ENCODE data around the gene ZNF516.

The ZNF516 gene

DNA sequence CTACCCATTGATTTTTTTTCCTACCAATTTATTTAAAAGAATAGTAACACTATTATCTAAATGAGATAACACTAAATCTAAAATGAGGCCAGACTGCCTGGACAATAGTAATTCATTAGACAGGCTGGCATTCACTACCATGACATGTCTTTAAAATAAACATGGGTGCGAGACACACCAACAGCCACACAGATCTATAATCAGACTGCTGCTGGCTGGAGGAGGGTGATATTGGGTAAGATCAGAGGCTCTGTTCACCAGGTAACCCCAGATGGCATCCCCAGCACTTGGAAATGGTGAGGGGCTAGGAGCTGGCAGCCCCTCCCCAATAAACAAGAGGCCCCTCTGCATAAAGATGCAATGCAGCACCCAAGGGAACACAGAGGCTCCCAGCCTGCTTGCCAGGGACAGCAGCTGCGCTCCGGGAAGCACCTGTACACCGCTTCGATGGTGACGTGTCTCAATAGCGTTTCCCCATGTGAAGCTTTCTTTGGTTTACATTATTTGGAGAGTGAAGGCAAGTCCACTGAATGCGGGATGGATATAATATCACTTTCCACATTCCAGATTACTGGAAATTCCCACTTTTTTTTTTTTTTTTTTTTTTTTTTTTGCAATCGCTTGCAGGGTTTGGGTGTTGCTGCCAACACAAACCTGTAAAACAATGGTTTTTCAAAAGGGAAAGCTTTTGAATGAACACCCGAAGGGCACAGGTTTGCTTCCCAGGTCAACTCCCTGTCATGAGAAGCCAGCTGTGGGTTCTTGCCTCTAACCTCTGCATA is 159.0 kb downstream of the ZNF516 start:
- no peak for FAIRE-seq

GRCh38 chr18:76328140-76328539 is 166.9 kb downstream of the ZNF516 start:
- no peak for FAIRE-seq

GRCh38 chr18:76323891-76324290 is 171.2 kb downstream of the ZNF516 start:
- FAIRE-seq, result no peak

GRCh38 chr18:76322686-76323085 is 172.4 kb downstream of the ZNF516 start:
- FAIRE-seq, result no peak

DNA sequence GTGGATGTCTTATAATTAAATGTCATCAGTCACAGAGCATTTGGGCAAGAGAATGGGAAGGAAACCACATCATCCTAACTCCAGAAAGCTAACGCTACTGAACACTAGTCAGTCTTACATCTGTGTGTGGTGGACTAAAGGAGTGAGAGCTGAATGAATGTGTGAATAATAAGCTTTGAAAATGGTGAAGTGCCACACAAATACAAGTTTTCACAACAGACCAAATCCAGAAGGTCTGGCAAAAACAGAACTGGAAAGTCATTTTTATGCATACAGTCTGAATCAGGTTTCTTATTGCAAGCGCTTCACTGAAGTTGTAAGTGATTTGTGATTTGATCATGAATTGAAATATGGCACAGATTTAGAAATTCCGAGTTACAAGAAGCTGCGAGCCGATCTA is 175.7 kb downstream of the ZNF516 start:
- no peak for FAIRE-seq

GRCh38 chr18:76318607-76319006 is 176.4 kb downstream of the ZNF516 start:
- FAIRE-seq, result no peak

- FAIRE-seq, result no peak
Measured at GRCh38 chr18:76317136-76317535, 177.9 kb downstream of the ZNF516 start.

DNA sequence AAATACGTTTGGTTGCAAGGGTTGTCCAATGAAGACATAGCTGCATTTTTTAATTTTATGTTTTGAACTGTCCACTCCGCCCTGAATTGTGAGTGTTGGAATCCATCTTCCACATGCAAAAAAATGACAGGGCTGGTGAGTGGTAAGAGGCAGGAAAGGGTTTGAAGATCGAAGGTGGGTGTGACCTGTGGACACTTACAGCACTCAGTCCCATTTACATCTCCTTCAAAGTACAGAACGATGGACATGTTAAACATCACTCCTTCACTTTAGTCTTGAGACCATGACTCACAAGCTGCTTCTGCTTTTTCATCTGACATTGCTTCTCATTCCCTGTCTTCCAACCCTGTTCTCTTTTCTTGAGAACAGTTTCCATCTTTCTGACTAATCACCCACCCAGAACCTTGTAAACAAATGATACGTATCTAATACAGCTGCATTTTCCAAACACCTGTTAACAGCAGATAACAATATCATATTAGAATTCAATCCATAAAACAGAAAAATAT is 179.3 kb downstream of the ZNF516 start:
- no peak for FAIRE-seq

DNA sequence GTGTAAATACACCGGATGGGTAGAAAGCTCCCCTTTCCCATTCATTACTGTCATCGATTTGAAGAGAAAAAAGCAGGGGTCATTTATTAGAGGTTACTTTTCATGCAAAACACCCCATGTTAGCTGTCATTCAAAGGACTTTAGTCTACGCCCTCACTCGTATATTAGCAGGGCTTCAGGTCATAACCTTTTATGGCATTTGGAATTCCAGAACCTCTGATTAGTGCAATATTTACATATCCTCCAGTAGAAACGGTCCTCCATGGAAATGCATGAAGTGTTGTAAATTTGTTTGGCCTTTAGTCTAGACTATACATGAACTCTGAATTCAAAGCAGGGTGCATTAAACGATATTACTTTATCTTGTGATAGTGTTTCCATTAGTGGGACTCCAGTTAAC is 180.5 kb downstream of the ZNF516 start:
- no peak for FAIRE-seq

DNA sequence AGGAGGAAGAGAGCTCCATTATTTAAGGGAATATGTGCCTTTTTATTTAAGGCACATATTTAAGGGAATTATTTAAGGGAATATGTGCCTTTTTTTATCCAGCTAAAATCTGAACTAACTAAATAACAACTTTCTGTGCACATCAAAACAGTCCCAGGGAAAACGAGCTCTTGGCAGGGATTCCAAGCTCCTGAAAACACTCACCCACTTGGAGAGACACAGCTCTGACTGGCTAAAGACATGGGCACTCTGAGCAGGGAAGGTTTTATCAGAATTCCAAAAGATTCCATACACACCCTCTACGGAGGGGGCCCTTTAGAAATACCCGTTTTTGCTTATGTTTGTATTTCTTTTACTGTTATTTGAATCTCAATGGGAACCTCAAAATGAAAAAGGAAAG is 181.0 kb downstream of the ZNF516 start:
- no peak for FAIRE-seq
